KMS-11 (cell line): Measurements from ENCODE around the gene AVEN.

Experiments
- H2AFZ ChIP-seq: fragments of 200-600 bp; sonication (generic); 2 replicates; pipeline ENCODE4 v1.6.1; 2016; ENCODE audit warnings: antibody characterized with exemption, mixed run types, low read depth
- H3K27ac ChIP-seq: fragments of 200-600 bp; sonication (generic); 2 replicates; pipeline ENCODE4 v1.6.1; 2016; ENCODE audit warnings: mild to moderate bottlenecking, mixed run types
- H3K27me3 ChIP-seq: fragments of 200-600 bp; sonication (generic); 2 replicates; pipeline ENCODE4 v1.6.1; 2017; ENCODE audit warnings: mild to moderate bottlenecking, low read depth, mixed run types, moderate library complexity; ENCODE audit not compliant: insufficient read depth
- H3K36me3 ChIP-seq: fragments of 200-600 bp; sonication (generic); 2 replicates; pipeline ENCODE4 v1.6.1; 2017; ENCODE audit warnings: mild to moderate bottlenecking, mixed run types; ENCODE audit not compliant: insufficient read depth
- H3K4me1 ChIP-seq: fragments of 200-600 bp; sonication (generic); 2 replicates; pipeline ENCODE4 v1.6.1; 2016; ENCODE audit warnings: mild to moderate bottlenecking, low read depth, mixed run types; ENCODE audit not compliant: poor library complexity, severe bottlenecking
- H3K4me2 ChIP-seq: fragments of 200-600 bp; sonication (generic); 2 replicates; pipeline ENCODE4 v1.7.0; 2016; ENCODE audit warnings: mild to moderate bottlenecking, mixed run types
- H3K4me3 ChIP-seq: fragments of 200-600 bp; sonication (generic); IDR thresholded peaks from 2 replicates; pipeline ENCODE4 v1.6.1; 2017; ENCODE audit warnings: low read depth, low read length, mixed read lengths; ENCODE audit not compliant: insufficient read depth
- H3K79me2 ChIP-seq: fragments of 200-600 bp; sonication (generic); 2 replicates; pipeline ENCODE4 v1.6.1; 2016; ENCODE audit warnings: low read depth, mixed run types; ENCODE audit not compliant: insufficient read depth
- H3K9ac ChIP-seq: fragments of 200-600 bp; sonication (generic); 2 replicates; pipeline ENCODE4 v1.6.1; 2016; ENCODE audit warnings: mild to moderate bottlenecking, mixed run types
- H4K20me1 ChIP-seq: fragments of 200-600 bp; sonication (generic); 2 replicates; pipeline ENCODE4 v1.6.1; 2016; ENCODE audit warnings: mild to moderate bottlenecking, mixed run types; ENCODE audit not compliant: insufficient read depth
- TF ChIP-seq, protein P1 (sequence below): fragments of 200-600 bp; sonication (generic); conservative IDR thresholded peaks from 2 replicates; pipeline ENCODE4 v1.6.1; 2017; ENCODE audit warnings: low read depth, mild to moderate bottlenecking, antibody characterized with exemption, low read length, moderate library complexity, mixed read lengths

AVEN gene

DNA sequence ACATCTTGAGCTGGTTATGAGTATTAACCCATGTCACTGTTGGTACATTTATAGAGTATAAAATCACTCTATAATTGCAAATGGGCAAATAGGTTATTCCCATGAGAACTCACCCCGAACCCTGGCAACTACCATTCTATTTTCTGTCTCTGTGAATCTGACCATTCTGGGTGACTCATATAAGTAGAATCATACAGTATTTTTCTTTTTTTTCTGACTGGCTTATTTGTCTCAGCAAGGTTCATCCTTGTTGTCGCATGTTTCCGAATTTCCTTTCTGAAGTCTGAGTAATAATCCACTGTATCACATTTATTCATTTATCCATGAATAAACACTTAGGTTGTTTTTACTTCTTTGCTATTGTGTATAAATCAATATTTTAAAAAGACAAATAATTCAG, 130.6 kb downstream of the AVEN start:
- Histone ChIP-seq H3K9ac (no peak overlapping the region), H3K4me1 (no peaks in the 10 kb centered on the region), H3K79me2 (no peaks in the 10 kb centered on the region), H3K27me3 (no peaks in the 10 kb centered on the region), H4K20me1 (no peaks in the 10 kb centered on the region), H3K4me3 (no peak overlapping the region), H3K27ac (no peak overlapping the region), H3K36me3 (no peaks in the 10 kb centered on the region), H3K4me2 (no peak overlapping the region), H2AFZ (no peak overlapping the region)
- TF ChIP-seq, protein P1, sequence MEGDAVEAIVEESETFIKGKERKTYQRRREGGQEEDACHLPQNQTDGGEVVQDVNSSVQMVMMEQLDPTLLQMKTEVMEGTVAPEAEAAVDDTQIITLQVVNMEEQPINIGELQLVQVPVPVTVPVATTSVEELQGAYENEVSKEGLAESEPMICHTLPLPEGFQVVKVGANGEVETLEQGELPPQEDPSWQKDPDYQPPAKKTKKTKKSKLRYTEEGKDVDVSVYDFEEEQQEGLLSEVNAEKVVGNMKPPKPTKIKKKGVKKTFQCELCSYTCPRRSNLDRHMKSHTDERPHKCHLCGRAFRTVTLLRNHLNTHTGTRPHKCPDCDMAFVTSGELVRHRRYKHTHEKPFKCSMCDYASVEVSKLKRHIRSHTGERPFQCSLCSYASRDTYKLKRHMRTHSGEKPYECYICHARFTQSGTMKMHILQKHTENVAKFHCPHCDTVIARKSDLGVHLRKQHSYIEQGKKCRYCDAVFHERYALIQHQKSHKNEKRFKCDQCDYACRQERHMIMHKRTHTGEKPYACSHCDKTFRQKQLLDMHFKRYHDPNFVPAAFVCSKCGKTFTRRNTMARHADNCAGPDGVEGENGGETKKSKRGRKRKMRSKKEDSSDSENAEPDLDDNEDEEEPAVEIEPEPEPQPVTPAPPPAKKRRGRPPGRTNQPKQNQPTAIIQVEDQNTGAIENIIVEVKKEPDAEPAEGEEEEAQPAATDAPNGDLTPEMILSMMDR, result no peak

DNA sequence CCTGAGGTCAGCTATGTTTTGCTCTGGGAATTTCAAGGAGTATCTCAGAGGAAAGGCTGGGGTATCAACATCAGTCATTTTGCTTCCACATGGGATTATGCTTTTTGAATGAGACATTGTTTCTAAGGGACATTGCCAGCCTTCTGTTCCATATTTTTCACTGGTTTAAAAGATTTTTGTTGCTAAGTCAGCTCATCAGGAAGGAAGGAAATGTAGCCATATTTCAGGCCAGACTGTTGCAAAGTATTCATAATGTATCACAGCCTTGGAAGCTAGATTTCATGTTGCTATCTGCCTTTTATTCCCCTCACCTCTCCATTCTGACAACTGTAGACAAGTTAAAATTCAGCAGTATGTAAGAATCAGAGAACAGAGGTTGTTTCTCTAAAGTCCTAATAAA, 131.7 kb downstream of the AVEN start:
- H3K4me2 ChIP-seq, result no peak overlapping the region
- H3K9ac ChIP-seq, result no peak overlapping the region
- TF ChIP-seq, protein P1, result no peak
- no peaks in the 10 kb centered on the region for H3K79me2 ChIP-seq
- no peaks in the 10 kb centered on the region for H4K20me1 ChIP-seq
- H3K36me3 ChIP-seq, result no peaks in the 10 kb centered on the region
- no peaks in the 10 kb centered on the region for H3K27me3 ChIP-seq
- H3K4me1 ChIP-seq, result no peaks in the 10 kb centered on the region
- H3K27ac ChIP-seq, result no peak overlapping the region
- H2AFZ ChIP-seq, result no peak overlapping the region
- H3K4me3 ChIP-seq, result no peak overlapping the region

DNA sequence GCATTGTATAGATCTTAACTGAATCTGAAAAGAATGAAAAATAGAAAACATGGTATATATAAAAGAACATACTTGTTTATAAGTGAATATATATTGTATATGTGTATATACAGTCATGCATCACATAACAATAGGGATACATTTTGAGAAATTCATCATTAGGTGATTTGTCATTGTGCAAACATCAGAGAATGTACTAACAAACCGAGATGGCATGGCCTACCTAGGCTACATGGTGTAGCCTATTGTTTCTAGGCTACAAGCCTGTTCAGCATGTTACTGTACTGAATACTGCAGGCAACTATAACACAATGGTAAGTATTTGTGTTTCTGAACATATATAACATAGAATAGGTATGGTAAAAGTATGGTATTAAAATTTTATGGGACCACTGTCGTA, 135.3 kb downstream of the AVEN start:
- no peak overlapping the region for H2AFZ ChIP-seq
- TF ChIP-seq, protein P1, result no peak
- no peaks in the 10 kb centered on the region for H3K79me2 ChIP-seq
- H3K4me1 ChIP-seq, result peaks cover under 1% of the 10 kb centered on the region
- H3K36me3 ChIP-seq, result no peaks in the 10 kb centered on the region
- no peaks in the 10 kb centered on the region for H4K20me1 ChIP-seq
- H3K9ac ChIP-seq, result no peak overlapping the region
- no peak overlapping the region for H3K27ac ChIP-seq
- H3K4me2 ChIP-seq, result no peak overlapping the region
- no peak overlapping the region for H3K4me3 ChIP-seq
- no peaks in the 10 kb centered on the region for H3K27me3 ChIP-seq

DNA sequence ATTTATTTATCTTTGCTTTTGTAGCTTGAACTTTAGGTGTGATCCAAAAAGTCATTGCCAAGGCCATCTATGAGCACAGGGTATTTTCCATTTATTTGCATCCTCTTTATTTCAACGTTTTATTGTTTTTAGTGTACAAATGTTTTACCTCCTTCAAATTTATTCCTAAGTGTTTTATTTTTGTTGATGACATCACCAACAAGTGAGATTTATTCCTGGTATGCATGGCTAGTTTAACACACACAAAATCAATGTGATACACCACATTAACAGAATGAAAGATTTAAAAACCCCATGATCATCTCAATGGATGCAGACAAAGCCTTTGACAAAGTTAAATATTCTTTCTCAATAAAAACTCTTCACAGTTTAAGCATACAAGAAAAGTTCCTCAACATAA, 137.0 kb downstream of the AVEN start:
- peaks cover 7% of the 10 kb centered on the region for H3K4me1 ChIP-seq
- no peak overlapping the region for H3K27ac ChIP-seq
- TF ChIP-seq, protein P1, result no peak
- H3K27me3 ChIP-seq, result no peaks in the 10 kb centered on the region
- no peak overlapping the region for H2AFZ ChIP-seq
- H3K36me3 ChIP-seq, result no peaks in the 10 kb centered on the region
- H3K4me3 ChIP-seq, result no peak overlapping the region
- H3K9ac ChIP-seq, result no peak overlapping the region
- H3K79me2 ChIP-seq, result no peaks in the 10 kb centered on the region
- no peak overlapping the region for H3K4me2 ChIP-seq
- no peaks in the 10 kb centered on the region for H4K20me1 ChIP-seq
